Epithelial cell of esophagus (primary cell): ENCODE data around the gene SCAF1.

ENCODE experiments used
- DNase-seq: peaks from one replicate; pipeline ENCODE4 v3.0.0; 2010; ENCODE audit warnings: low read depth
- H3K4me3 ChIP-seq: 2 replicates; pipeline ENCODE4 v1.5.1; 2011; ENCODE audit warnings: mild to moderate bottlenecking, low read length, control low read depth
- TF ChIP-seq, protein P1 (sequence below): IDR thresholded peaks from 2 replicates; pipeline ENCODE4 v1.5.1; 2011; ENCODE audit warnings: low read depth, mild to moderate bottlenecking, low read length, control low read depth, inconsistent platforms; ENCODE audit not compliant: insufficient read depth; ENCODE audit errors: missing control alignments

Gene SCAF1

DNA sequence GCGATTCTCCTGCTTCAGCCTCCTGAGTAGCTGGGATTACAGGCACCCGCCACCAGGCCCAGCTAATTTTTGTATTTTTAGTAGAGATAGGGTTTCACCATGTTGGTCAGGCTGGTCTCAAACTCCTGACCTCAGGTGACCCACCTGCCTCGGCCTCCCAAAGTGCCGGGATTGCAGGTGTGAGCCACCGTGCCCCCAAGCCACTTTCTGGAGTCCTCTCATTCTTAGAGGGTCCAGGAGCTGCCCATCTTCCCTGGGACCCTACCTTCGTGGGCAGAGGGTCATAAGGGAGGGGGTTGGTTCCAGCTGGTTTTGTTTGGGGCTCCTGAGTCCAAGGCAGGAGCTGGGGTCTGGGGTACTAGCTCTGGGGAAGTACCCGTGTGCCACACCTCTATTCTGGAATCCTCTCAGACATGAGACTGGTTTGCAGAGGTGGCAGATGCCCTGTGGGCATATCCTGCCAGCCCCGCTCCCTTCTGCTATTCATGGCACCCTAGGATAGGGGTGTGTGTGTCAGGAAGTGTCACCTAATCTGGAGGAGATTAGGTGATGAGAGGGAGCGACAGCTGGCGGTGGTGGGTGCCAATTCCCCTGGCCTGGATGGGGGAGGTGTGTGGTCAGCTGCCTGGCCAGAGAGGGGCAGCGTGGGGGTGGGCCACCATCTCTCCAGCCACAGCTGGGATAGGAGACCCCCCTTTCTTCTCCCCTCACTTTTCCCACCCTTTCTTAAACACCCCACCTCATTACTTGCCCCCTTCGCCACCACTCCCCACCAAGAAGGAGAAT, 37.2 kb downstream of the SCAF1 start:
- H3K4me3 ChIP-seq = no peak overlapping the region
- DNase-seq = peak; percentile 32
- TF ChIP-seq, protein P1, sequence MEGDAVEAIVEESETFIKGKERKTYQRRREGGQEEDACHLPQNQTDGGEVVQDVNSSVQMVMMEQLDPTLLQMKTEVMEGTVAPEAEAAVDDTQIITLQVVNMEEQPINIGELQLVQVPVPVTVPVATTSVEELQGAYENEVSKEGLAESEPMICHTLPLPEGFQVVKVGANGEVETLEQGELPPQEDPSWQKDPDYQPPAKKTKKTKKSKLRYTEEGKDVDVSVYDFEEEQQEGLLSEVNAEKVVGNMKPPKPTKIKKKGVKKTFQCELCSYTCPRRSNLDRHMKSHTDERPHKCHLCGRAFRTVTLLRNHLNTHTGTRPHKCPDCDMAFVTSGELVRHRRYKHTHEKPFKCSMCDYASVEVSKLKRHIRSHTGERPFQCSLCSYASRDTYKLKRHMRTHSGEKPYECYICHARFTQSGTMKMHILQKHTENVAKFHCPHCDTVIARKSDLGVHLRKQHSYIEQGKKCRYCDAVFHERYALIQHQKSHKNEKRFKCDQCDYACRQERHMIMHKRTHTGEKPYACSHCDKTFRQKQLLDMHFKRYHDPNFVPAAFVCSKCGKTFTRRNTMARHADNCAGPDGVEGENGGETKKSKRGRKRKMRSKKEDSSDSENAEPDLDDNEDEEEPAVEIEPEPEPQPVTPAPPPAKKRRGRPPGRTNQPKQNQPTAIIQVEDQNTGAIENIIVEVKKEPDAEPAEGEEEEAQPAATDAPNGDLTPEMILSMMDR = no peak

DNA sequence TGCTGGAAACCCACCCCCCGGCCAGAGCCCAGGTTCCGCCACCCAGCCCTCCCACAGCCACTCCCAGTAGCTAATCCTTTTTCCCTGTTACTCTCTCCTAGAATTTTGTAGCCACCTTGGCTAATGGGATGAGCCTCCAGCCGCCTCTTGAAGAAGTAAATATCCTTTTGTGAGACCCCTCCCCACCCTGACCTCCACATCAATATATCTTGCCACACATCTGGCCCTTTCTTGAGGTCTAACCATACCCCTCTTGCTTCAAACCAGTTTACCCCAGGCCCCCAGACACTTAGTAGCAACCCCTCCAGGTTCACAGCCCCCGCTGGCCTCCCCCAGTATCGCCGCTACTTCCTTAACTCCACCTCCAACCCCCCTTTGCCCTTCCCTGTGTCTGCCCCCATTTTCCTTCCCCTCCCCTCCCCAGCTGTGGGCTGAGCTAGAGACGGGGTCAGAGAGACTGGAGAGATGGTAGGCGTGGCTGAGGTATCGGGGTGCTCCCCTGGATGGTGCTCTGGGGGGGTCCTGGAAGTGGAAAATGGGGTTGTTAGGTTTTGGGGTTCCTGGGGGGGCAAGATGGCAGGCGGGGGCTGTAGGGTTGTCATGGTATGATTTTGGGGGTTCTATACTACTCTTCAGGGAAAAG, 37.9 kb downstream of the SCAF1 start:
- H3K4me3 ChIP-seq = no peak overlapping the region
- TF ChIP-seq, protein P1 = no peak

DNA sequence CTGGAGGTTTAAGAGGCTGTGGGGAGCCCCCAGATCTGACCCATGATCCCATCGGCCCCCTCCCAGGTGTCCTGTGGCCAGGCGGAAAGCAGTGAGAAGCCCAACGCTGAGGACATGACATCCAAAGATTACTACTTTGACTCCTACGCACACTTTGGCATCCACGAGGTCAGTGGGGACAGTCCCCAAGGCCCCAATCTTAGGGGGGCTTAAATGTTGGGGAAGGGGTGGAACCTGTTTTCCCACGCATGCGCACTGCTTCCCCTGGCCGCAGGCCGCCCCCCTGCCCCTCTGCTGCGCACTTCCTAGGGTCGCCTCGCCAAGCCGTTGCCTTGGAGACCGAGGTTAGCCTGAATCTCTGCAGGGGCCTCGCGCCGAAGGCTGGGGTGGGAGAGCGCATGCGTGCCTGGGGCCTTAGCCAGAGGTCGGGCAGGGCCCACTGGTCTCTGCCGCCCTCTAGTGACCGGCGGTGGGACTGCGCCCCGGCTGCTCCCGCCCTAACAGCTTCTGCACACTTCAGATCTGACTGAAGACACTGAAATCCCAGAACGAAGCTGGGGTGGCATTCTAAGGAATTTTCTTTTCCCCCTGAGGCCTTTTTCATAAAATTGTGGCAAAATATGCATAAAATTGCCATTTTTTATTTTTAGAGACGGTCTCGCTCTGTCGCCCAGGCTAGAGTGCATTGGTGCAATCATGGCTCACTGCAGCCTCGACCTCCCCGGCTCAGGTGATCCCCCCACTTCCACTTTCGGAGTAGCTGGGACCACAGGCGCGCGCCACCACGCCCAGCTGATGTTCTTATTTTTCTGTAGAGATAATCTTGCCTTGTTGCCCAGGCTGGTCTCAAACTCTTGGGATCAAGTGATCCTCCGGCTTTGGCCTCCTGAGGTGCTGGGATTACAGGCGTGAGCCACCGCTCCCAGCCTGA, 38.7 kb downstream of the SCAF1 start:
- DNase-seq = peak; percentile 83
- no peak overlapping the region for H3K4me3 ChIP-seq
- TF ChIP-seq, protein P1 = peak; percentile 96

More for the DNA sequence above, 37.9 kb downstream of the SCAF1 start:
- no peak for DNase-seq

DNA sequence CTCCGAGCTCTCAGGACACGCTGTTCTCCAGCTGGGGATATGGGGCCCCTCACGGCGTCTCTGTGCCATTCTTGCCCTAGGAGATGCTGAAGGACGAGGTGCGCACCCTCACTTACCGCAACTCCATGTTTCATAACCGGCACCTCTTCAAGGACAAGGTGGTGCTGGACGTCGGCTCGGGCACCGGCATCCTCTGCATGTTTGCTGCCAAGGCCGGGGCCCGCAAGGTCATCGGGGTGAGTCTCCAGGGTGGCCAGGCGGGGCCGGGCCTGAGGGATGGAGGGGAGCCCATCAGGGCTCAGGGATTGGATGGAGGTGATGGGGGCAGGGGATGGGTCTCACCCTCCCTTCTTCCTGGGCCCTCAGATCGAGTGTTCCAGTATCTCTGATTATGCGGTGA, 39.8 kb downstream of the SCAF1 start:
- TF ChIP-seq, protein P1 = no peak
- no peak overlapping the region for H3K4me3 ChIP-seq
- no peak for DNase-seq

DNA sequence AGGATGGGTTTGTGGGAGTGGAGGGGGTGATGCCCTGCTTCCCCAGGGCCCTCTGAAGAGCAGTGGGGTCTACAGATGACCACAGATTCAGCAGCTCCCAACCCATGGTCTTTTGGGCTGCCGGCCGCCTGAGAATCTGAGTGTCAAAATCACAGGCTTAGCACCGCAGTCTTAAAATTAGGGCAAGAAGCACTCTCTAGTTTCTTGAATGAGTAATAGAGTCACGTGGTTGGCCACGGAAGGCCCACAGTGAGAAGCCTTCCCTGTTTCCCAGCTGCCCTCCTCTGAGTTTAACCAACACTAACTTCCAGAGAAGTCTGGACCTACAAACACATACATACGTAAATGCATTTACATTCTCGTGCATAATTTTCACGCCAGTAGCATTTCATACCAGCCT, 40.3 kb downstream of the SCAF1 start:
- no peak for DNase-seq
- TF ChIP-seq, protein P1 = no peak
- no peak overlapping the region for H3K4me3 ChIP-seq

DNA sequence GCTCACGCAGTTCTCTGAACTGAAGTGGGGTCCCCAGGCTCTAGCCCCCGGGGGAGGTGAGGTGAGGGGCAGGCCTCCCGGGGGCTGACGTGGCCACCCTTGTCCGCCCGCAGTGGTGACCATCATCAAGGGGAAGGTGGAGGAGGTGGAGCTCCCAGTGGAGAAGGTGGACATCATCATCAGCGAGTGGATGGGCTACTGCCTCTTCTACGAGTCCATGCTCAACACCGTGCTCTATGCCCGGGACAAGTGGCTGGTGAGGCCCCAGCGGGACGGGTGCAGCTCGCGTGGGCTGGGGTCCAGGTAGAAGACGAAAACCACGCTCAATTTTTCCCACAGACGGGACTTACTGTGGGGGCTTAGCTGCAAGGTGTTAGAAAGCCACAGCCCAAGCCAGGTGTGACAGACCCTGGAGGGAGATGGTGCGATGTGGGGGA, 41.8 kb downstream of the SCAF1 start:
- TF ChIP-seq, protein P1 = no peak
- DNase-seq = no peak
- H3K4me3 ChIP-seq = no peak overlapping the region
